Hepatocyte (in vitro differentiated cells): ENCODE results near the gene TRPT1. TPM values are rescaled to one million over a fixed set of nuclear protein-coding genes. Genes with fewer than 3 reads are reported as not detected.

ENCODE experiments used
- DNase-seq: peaks from one replicate; pipeline ENCODE4 v3.0.0-alpha.2; 2016; ENCODE audit warnings: low spot score
- H2AFZ ChIP-seq: fragments of 200-600 bp; sonication (generic); 2 replicates; pipeline ENCODE4 v1.6.0; 2016; ENCODE audit warnings: antibody characterized with exemption, mild to moderate bottlenecking
- H3K27ac ChIP-seq: fragments of 200-600 bp; sonication (generic); 2 replicates; pipeline ENCODE4 v1.5.1; 2016; ENCODE audit warnings: mild to moderate bottlenecking
- H3K27me3 ChIP-seq: fragments of 200-600 bp; sonication (generic); 2 replicates; pipeline ENCODE4 v1.6.1; 2016
- H3K36me3 ChIP-seq: fragments of 200-600 bp; sonication (generic); replicated peaks from 2 replicates; pipeline ENCODE4 v1.5.1; 2016; ENCODE audit warnings: low read depth; ENCODE audit not compliant: insufficient read depth
- H3K4me1 ChIP-seq: fragments of 200-600 bp; sonication (generic); 2 replicates; pipeline ENCODE4 v1.5.1; 2016; ENCODE audit warnings: mild to moderate bottlenecking, moderate library complexity; ENCODE audit not compliant: insufficient read depth
- H3K4me2 ChIP-seq: fragments of 200-600 bp; sonication (generic); 2 replicates; pipeline ENCODE4 v1.6.0; 2016
- H3K4me3 ChIP-seq: fragments of 200-600 bp; sonication (generic); 2 replicates; pipeline ENCODE4 v1.5.1; 2016; ENCODE audit warnings: mild to moderate bottlenecking
- H3K79me2 ChIP-seq: fragments of 200-600 bp; sonication (generic); 2 replicates; pipeline ENCODE4 v1.6.0; 2017; ENCODE audit warnings: mild to moderate bottlenecking
- H3K9me2 ChIP-seq: fragments of 200-600 bp; sonication (generic); replicated peaks from 2 replicates; pipeline ENCODE4 v1.6.0; 2017; ENCODE audit warnings: mild to moderate bottlenecking; ENCODE audit not compliant: insufficient read depth
- H3K9me3 ChIP-seq: fragments of 200-600 bp; sonication (generic); 2 replicates; pipeline ENCODE4 v1.5.1; 2016; ENCODE audit warnings: low read depth, mild to moderate bottlenecking
- H4K20me1 ChIP-seq: fragments of 200-600 bp; sonication (generic); 2 replicates; pipeline ENCODE4 v1.6.0; 2016; ENCODE audit warnings: mild to moderate bottlenecking; ENCODE audit not compliant: insufficient read depth, poor library complexity, severe bottlenecking
- EZH2 ChIP-seq: fragments of 200-600 bp; sonication (generic); IDR thresholded peaks from 2 replicates; pipeline ENCODE4 v1.6.1; 2016; ENCODE audit warnings: antibody characterized with exemption, mild to moderate bottlenecking, borderline replicate concordance
- EZH2phosphoT487 ChIP-seq: fragments of 200-600 bp; sonication (generic); IDR thresholded peaks from one replicate; pipeline ENCODE4 v1.6.1; 2018; ENCODE audit warnings: antibody characterized with exemption, mild to moderate bottlenecking, low read depth, moderate library complexity; ENCODE audit not compliant: unreplicated experiment, severe bottlenecking
- WGBS: methylation state at CpG from one replicate; pipeline ENCODE4 v1.1.6; 2016; ENCODE audit warnings: low lambda C conversion rate; ENCODE audit errors: missing lambda C conversion rate; 5-methylcytosine and 5-hydroxymethylcytosine counted together
- polyA plus RNA-seq: library from polyadenylated mRNA; unstranded; fragments of >200 nt; fragmentation: Nextera tagmentation; extraction: Ambion mirVana; gene quantifications from 2 replicates; pipeline ENCODE4 v1.2.1, GENCODE V29; 2016
- total RNA-seq: library from RNA; depleted of rRNA; stranded (reverse); fragments of >200 nt; gene quantifications from 2 replicates; pipeline ENCODE4 v1.2.3, GENCODE V29; 2014
- TF ChIP-seq, protein P1 (sequence below): fragments of 200-600 bp; sonication (generic); IDR thresholded peaks from 2 replicates; pipeline ENCODE4 v1.5.1; 2016; ENCODE audit warnings: antibody characterized with exemption, mild to moderate bottlenecking; ENCODE audit not compliant: poor library complexity

TRPT1 gene
- total and polyA plus RNA-seq, 2 experiments from 2014 or later, result 52.8 to 55.5 TPM

DNA sequence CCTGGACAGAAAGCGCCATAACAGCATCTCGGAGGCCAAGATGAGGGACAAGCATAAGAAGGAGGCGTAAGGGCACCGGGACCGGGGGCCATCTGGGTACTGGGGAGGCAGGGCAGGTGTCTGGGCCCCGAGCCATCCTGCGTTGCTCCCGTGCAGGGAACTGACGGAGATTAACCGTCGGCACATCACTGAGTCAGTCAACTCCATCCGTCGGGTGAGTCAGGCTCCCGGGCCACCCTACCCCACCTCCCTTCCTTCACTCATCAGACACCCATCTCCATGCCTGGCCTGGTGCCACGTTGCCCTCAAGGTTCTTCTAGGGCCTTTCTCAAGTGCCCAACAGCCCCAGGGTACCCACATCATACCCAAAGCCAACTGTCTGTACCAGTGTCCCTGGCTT lies 40.4 kb upstream of the TRPT1 start:
- TF ChIP-seq, protein P1, sequence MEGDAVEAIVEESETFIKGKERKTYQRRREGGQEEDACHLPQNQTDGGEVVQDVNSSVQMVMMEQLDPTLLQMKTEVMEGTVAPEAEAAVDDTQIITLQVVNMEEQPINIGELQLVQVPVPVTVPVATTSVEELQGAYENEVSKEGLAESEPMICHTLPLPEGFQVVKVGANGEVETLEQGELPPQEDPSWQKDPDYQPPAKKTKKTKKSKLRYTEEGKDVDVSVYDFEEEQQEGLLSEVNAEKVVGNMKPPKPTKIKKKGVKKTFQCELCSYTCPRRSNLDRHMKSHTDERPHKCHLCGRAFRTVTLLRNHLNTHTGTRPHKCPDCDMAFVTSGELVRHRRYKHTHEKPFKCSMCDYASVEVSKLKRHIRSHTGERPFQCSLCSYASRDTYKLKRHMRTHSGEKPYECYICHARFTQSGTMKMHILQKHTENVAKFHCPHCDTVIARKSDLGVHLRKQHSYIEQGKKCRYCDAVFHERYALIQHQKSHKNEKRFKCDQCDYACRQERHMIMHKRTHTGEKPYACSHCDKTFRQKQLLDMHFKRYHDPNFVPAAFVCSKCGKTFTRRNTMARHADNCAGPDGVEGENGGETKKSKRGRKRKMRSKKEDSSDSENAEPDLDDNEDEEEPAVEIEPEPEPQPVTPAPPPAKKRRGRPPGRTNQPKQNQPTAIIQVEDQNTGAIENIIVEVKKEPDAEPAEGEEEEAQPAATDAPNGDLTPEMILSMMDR, result no peak
- TF ChIP-seq EZH2phosphoT487 (no peak), EZH2 (no peak)
- H3K27ac ChIP-seq, result no peak overlapping the region
- H3K9me3 ChIP-seq, result no peaks in the 10 kb centered on the region
- peaks cover 12% of the 10 kb centered on the region for H3K4me1 ChIP-seq
- 92% methylated on average over 15 of the region's 15 CpGs for WGBS
- H4K20me1 ChIP-seq, result no peaks in the 10 kb centered on the region
- H3K4me2 ChIP-seq, result no peak overlapping the region
- no peaks in the 10 kb centered on the region for H3K27me3 ChIP-seq
- DNase-seq, result no peak
- no peak overlapping the region for H2AFZ ChIP-seq
- no peak overlapping the region for H3K4me3 ChIP-seq
- no peaks in the 10 kb centered on the region for H3K9me2 ChIP-seq
- no peaks in the 10 kb centered on the region for H3K36me3 ChIP-seq
- H3K79me2 ChIP-seq, result no peaks in the 10 kb centered on the region

DNA sequence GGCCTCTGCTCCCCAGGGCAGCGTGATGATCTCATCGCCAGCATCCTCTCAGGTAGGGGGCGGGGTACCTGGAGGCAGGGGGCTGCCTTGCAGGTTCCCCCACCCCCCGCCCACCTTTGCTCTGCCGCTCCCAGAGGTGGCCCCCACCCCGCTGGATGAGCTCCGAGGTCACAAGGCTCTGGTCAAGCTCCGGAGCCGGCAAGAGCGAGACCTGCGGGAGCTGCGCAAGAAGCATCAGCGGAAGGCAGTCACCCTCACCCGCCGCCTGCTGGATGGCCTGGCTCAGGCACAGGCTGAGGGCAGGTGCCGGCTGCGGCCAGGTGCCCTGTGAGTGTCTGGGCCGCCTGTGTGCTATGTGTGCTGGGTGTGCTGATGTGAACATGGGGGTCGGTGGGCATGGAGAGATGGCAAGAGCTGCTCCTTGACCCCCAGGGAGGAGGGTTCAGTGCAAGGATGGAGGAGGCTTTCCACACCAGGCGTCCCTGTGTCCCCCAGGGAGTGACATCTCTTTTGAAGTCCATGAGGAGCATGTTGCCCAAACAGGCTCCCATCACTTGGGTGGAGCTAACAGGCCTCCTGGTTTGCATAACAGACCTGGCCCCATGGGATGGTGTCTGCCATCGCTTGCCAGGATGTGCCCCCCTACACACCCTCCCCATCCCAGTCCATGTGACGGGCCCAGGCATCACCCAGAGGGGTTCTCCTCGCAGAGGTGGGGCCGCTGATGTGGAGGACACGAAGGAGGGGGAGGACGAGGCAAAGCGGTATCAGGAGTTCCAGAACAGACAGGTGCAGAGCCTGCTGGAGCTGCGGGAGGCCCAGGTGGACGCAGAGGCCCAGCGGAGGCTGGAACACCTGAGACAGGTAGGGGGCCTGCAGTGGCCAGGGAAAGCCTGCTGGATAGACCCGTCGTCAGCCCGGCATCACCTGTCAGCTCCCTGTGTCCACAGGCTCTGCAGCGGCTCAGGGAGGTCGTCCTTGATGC lies 39.5 kb upstream of the TRPT1 start:
- Histone ChIP-seq H3K36me3 (no peaks in the 10 kb centered on the region), H3K79me2 (no peaks in the 10 kb centered on the region), H3K4me2 (no peak overlapping the region), H3K4me3 (no peak overlapping the region), H3K4me1 (peaks cover 12% of the 10 kb centered on the region), H3K27me3 (no peaks in the 10 kb centered on the region), H4K20me1 (no peaks in the 10 kb centered on the region), H3K9me2 (no peaks in the 10 kb centered on the region), H3K9me3 (no peaks in the 10 kb centered on the region), H2AFZ (no peak overlapping the region), H3K27ac (no peak overlapping the region)
- no peak for TF ChIP-seq EZH2
- TF ChIP-seq, protein P1, result no peak
- no peak for TF ChIP-seq EZH2phosphoT487
- no peak for DNase-seq
- WGBS, result 89% methylated on average over 19 of the region's 35 CpGs

DNA sequence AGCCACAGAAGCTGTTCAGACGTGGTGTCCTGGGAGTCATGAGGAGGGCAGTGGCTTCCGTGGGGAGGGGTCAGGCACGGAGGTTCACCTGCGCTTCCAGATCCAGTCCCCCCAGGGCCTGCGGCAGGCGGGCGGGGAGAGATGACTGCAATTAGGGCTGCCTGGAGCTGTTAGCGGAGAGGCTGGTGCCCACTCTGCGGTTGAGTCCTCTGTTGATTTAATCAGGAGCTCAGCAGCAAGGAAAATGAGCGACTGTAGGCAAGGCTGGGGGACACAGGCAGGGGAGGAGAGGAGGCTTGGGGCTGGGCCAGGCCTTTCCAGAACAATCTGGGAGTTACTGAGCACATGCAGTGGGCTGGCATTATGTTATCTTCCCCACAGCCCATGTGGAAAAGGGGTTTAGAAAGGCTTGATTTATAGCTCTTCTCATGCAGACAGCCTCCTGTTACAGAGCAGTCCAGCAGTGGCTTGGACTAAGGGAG lies 38.4 kb upstream of the TRPT1 start:
- no peak overlapping the region for H3K27ac ChIP-seq
- DNase-seq, result no peak
- H3K36me3 ChIP-seq, result no peaks in the 10 kb centered on the region
- H3K9me2 ChIP-seq, result no peaks in the 10 kb centered on the region
- H3K9me3 ChIP-seq, result no peaks in the 10 kb centered on the region
- H3K79me2 ChIP-seq, result no peaks in the 10 kb centered on the region
- no peak overlapping the region for H3K4me2 ChIP-seq
- H3K4me3 ChIP-seq, result no peak overlapping the region
- 84% methylated on average over 10 of the region's 10 CpGs for WGBS
- no peak overlapping the region for H2AFZ ChIP-seq
- H4K20me1 ChIP-seq, result no peaks in the 10 kb centered on the region
- H3K4me1 ChIP-seq, result peaks cover 12% of the 10 kb centered on the region
- H3K27me3 ChIP-seq, result no peaks in the 10 kb centered on the region
- TF ChIP-seq, protein P1, result no peak
- TF ChIP-seq EZH2phosphoT487, result no peak
- no peak for TF ChIP-seq EZH2
